Stimulated activated CD4-positive, alpha-beta T cell treated with anti-CD3 and anti-CD28 coated beads, Interleukin-15, amount 100 ng/mL, for 24 hours (primary cell): ENCODE results near the gene CAP2.
A peak's percentile ranks its signal among the peaks of the same experiment; 100 is the strongest.
"Not testable (repeated sequence)": the region's sequence is repeated elsewhere in the genome, so short reads cannot be mapped to it uniquely, and the experiment has no call there.

Experiments used
- DNase-seq: peaks from one replicate; pipeline ENCODE4 v3.0.0-alpha.2; 2020

The CAP2 gene

GRCh38 chr6:17506531-17506930 lies 113.1 kb downstream of the CAP2 start:
- no peak for DNase-seq

DNA sequence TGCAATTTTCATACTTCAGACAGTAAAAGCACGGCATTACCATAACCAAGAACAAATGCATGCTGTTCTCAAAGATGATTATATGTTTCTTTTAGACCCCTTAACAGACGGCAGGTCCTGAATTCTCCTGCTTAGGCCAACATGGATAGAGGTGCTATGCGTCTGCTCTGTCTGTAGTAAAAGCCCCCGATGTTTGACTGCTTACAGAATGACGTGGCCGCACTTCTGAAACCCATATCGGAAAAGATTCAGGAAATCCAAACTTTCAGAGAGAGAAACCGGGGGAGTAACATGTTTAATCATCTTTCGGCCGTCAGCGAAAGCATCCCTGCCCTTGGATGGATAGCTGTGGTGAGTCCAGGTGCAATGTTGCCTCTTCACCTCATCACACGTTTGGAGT lies 113.6 kb downstream of the CAP2 start:
- DNase-seq: no peak

- no peak for DNase-seq
These were observed 117.7 kb downstream of the CAP2 start for GRCh38 chr6:17511084-17511483.

DNA sequence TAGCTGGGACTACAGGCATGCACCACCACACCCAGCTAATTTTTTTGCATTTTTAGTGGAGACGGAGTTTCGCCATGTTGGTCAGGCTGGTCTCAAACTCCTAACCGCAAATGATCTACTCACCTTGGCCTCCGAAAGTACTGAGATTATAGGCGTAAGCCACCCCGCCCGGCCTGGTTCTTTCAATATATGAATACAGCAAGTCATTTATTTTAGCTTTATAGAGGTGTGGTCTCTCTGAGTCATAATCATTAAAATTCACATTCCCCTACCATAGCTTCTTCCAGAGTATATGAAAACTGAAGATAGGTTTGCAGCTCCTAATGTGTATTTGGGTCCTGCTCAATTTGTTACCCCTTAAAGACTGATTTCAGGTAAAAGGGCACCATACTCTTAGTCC lies 118.2 kb downstream of the CAP2 start:
- no peak for DNase-seq

GRCh38 chr6:17519120-17519519 lies 125.7 kb downstream of the CAP2 start:
- DNase-seq: no peak

GRCh38 chr6:17525637-17526036 lies 132.2 kb downstream of the CAP2 start:
- DNase-seq: no peak

GRCh38 chr6:17527076-17527475 lies 133.7 kb downstream of the CAP2 start:
- no peak for DNase-seq

GRCh38 chr6:17530321-17530835 lies 137.0 kb downstream of the CAP2 start:
- no peak for DNase-seq

GRCh38 chr6:17536586-17536985 lies 143.2 kb downstream of the CAP2 start:
- peak; percentile 49 for DNase-seq

- no peak for DNase-seq
These were observed 148.8 kb downstream of the CAP2 start for GRCh38 chr6:17542243-17542642.

DNA sequence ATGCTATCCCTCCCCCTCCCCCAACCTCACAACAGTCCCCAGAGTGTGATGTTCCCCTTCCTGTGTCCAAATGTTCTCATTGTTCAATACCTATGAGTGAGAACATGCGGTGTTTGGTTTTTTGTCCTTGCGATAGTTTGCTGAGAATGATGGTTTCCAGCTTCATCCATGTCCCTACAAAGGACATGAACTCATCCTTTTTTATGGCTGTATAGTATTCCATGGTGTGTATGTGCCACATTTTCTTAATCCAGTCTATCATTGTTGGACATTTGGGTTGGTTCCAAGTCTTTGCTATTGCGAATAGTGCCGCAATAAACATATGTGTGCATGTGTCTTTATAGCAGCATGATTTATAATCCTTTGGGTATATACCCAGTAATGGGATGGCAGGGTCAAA lies 152.3 kb downstream of the CAP2 start:
- not testable (repeated sequence) for DNase-seq

DNA sequence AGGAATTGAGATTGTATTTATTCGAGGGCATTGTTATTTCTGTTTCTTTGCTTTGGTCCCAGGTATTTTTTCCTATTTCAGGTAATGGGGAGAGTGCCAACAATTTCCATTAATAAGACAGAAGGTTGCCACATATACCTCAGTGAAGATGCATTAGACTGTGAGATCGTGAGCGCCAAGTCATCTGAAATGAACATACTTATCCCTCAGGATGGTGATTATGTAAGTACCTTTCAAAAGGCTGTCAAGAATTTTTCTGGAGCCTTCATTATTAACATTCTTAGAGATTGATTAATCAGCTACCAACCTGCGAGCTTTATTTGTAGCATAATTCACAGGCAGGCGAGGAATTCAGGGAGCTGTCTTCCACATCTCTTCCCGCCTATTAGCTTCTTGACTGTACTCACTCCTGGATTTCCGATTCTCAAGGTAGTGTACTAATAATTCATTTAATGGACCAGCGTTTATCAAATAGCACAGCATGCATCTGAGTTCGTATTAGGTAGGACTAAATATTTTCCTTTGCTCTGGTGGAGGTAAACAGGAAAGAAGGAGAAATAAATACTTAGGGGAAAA lies 158.1 kb downstream of the CAP2 start:
- DNase-seq: no peak

- no peak for DNase-seq
These were observed 159.5 kb downstream of the CAP2 start for GRCh38 chr6:17552861-17553260.

GRCh38 chr6:17556014-17556413 lies 162.6 kb downstream of the CAP2 start:
- no peak for DNase-seq

- DNase-seq: no peak
These were observed 169.2 kb downstream of the CAP2 start for GRCh38 chr6:17562636-17563035.

DNA sequence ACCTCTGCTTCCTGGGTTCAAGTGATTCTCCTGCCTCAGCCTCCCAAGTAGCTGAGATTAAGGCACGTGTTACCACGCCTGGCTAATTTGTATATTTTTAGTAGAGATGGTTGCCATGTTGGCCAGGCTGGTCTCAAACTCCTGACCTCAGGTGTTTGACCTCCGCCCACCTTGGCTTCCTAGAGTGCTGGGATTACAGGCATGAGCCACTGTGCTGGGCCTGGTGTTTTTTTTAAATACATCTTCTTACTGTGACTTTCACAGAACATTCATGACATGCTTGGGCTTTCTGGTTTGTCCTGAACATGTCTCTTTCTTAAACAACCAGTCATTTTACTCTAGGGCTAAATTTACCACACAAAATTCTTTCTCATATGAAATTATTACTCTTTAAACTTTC lies 172.0 kb downstream of the CAP2 start:
- no peak for DNase-seq

GRCh38 chr6:17574866-17575560 lies 181.6 kb downstream of the CAP2 start:
- no peak for DNase-seq

DNA sequence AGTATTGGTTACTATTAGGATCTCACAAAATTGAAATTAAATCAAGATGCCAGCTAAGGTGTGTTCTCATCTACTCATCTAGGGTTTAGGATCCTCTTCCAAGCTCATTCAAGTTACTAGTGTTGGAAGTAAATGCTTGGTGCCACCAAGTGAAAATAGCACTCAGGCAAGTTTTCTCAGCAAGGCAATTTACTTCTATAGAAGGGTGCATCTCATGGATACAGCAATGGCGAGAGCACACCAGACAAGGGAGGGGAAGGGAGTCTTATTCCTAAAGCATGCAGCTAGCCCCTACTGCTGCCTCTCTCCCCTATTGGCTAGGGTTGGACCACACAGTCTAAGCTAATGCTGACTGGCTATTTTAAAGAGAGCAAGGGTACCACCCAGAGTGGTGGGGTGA lies 183.7 kb downstream of the CAP2 start:
- DNase-seq: no peak

DNA sequence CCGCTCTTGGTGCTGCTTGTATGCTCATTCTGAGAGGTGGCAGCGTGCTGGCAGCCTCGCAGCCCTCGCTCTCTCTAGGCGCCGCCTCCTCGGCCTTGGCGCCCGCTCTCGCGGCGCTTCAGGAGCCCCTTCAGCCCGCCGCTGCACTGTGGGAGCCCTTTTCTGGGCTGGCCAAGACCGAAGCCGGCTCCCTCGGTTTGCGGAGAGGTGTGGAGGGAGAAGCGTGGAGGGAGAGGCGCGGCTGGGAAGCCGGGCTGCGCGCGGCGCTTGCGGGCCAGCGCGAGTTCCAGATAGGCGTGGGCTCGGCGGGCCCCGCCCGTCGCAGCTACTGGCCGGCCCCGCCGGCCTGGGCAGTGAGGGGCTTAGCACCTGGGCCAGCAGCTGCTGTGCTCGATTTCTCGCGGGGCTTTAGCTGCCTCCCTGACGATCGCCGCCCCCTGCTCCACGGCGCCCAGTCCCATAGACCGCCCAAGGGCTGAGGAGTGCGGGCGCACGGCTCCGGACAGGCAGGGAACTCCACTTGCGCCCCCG lies 187.2 kb downstream of the CAP2 start:
- DNase-seq: peak; percentile 61

- DNase-seq: not testable (repeated sequence)
These were observed 187.9 kb downstream of the CAP2 start for GRCh38 chr6:17581282-17581681.

- no peak for DNase-seq
These were observed 190.4 kb downstream of the CAP2 start for GRCh38 chr6:17583811-17584210.

DNA sequence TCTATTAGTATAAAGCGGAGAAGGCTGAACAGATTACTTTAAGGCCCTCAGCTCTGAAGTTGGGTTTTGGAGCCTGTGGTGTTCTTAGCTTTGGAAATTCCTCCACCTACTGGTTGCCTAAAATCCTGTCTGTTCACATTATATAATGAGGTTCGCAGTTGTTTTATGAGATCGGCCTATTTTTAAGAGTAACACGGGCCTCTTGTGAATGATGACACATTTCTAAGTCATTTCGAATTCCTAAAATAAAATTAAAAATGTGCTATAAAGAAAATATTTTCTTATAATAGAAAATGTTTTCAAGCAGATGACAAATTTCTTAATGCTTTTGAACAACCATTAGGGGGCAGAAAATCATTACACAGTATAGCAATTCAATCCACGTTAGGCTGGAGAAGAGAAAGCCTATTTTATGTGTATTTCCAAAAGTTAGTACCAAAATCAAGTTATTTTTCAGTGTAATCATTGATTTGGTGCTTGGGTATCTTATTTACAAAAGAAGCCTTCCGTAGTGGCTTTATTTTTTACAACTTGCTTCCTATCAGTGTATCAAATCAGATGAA lies 190.9 kb downstream of the CAP2 start:
- no peak for DNase-seq

DNA sequence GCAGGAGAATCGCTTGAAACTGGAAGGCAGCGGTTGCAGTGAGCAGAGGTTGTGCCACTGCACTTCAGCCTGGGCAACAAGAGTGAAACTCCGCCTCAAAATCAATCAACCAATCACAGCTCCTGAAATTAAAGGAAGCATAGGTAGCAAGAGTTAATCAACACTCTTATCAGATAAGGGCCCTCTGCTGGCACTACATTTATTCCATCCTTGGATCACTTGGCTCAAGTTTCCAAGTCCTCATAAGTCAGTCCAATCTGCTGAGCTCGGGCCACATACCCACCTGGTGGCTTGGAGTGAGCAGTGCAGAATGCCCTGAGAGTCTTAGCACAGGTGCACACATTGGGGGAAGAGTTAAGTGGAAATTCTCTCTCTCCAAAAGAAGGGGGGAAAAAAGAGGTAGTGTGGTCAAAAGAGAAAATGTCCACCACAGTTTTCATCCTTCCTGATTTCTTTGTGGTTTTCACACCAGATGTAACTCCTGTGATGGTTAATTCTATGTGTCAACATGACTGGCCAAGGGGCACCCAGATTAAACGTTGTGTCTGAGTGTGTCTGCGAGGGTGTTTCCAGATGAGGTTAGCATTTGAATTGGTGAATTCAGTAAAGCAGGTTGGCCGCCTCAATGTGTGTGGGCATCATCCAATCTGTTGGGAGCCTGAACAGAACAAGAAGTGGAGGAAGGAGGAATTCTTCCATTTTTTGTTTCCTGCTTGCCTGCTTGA lies 192.5 kb downstream of the CAP2 start:
- no peak for DNase-seq
